K562 (cell line): ENCODE data around the gene NOL11. TPM values are rescaled to one million over a fixed set of nuclear protein-coding genes. Genes with fewer than 3 reads are reported as not detected.

Experiments used
- HNRNPL ChIP-seq: fragments of 200-400 bp; formaldehyde crosslinking; IDR thresholded peaks from 2 replicates; pipeline ENCODE4 v1.6.1; 2017; ENCODE audit warnings: low read depth, mild to moderate bottlenecking, low read length
- MTF1 ChIP-seq: fragments of 250-450 bp; sonication (Bioruptor Pico); IDR thresholded peaks from 2 replicates; pipeline ENCODE4 v1.9.0; 2021; ENCODE audit warnings: moderate library complexity, mild to moderate bottlenecking, inconsistent platforms, borderline replicate concordance
- SIN3A ChIP-seq, 2 experiments: fragments of 150-350 bp in 1 of 2; IDR thresholded peaks; 2 replicates each; pipeline ENCODE4 v1.6.1; 2011 to 2016; ENCODE audit warnings: borderline replicate concordance in 2 of 2, low read depth in 2 of 2, low read length in 2 of 2, mild to moderate bottlenecking in 2 of 2, moderate library complexity in 2 of 2; ENCODE audit not compliant: control insufficient read depth in 1 of 2
- TAF7 ChIP-seq: fragments of 450-650 bp; IDR thresholded peaks from 2 replicates; pipeline ENCODE4 v1.6.1; 2016; ENCODE audit warnings: missing genetic modification characterization, missing compliant biosample characterization
- ZBTB7A ChIP-seq: IDR thresholded peaks from 2 replicates; pipeline ENCODE4 v1.6.1; 2011; ENCODE audit warnings: low read depth, mild to moderate bottlenecking, low read length, moderate library complexity, borderline replicate concordance; ENCODE audit not compliant: control insufficient read depth
- ZKSCAN8 ChIP-seq: fragments of 200-800 bp; sonication (Bioruptor generic); IDR thresholded peaks from 2 replicates; pipeline ENCODE4 v1.6.1; 2016; ENCODE audit warnings: missing genetic modification characterization, missing compliant biosample characterization
- ZNF12 ChIP-seq: sonication (generic); formaldehyde crosslinking; IDR thresholded peaks from 2 replicates; pipeline ENCODE4 v1.4.0; 2020; ENCODE audit warnings: mild to moderate bottlenecking, missing genetic modification reagents
- ZNF124 ChIP-seq: sonication (generic); formaldehyde crosslinking; IDR thresholded peaks from 2 replicates; pipeline ENCODE4 v1.8.1; 2022; ENCODE audit warnings: missing genetic modification reagents
- polyA plus RNA-seq, 8 experiments: library from polyadenylated mRNA; depleted of rRNA in 4 of 8; stranded (reverse) in 5 of 8; unstranded in 3 of 8; fragments of >200 nt; fragmentation: Nextera tagmentation in 2 of 8; fragmentation: Illumina TruSeq in 1 of 8; extraction: Ambion mirVana in 2 of 8; extraction: Trizol in 1 of 8; gene quantifications; 2 replicates each; pipeline versions ENCODE4 v1.2.1 to v1.2.3, GENCODE V29; 2011 to 2014; ENCODE audit warnings: inconsistent platforms in 1 of 8, missing spikeins in 1 of 8
- total RNA-seq, 7 experiments: library from RNA; depleted of rRNA in 6 of 7; stranded (reverse); fragments of >200 nt in 6 of 7; fragmentation: Illumina TruSeq in 2 of 7; extraction: Trizol in 2 of 7; gene quantifications; 2 replicates each; pipeline versions ENCODE4 v1.2.1 to v1.2.3, GENCODE V29; 2011 to 2021; ENCODE audit warnings: low replicate concordance in 1 of 7
- TF ChIP-seq, protein P1 (sequence below), 2 experiments: fragments of 450-650 bp; formaldehyde crosslinking in 1 of 2; IDR thresholded peaks; 2 replicates each; pipeline versions ENCODE4 v1.4.0 to v1.6.1; 2014 to 2020; ENCODE audit warnings: mild to moderate bottlenecking in 2 of 2, borderline replicate concordance in 1 of 2, low read depth in 1 of 2
- TF ChIP-seq, protein P2 (sequence below): sonication (generic); formaldehyde crosslinking; IDR thresholded peaks from 2 replicates; pipeline ENCODE4 v1.8.0; 2022; ENCODE audit warnings: mild to moderate bottlenecking, missing genetic modification reagents
- TF ChIP-seq, protein P3 (sequence below): fragments of 450-650 bp; formaldehyde crosslinking; IDR thresholded peaks from 2 replicates; pipeline ENCODE4 v1.4.0; 2022; ENCODE audit warnings: missing genetic modification characterization

NOL11 gene
- total and polyA plus RNA-seq, 9 of the 15 experiments (the other 6 are each of a cell fraction or from before 2014, with no cell fraction given) = 61.1 to 175 (median 121) TPM

DNA sequence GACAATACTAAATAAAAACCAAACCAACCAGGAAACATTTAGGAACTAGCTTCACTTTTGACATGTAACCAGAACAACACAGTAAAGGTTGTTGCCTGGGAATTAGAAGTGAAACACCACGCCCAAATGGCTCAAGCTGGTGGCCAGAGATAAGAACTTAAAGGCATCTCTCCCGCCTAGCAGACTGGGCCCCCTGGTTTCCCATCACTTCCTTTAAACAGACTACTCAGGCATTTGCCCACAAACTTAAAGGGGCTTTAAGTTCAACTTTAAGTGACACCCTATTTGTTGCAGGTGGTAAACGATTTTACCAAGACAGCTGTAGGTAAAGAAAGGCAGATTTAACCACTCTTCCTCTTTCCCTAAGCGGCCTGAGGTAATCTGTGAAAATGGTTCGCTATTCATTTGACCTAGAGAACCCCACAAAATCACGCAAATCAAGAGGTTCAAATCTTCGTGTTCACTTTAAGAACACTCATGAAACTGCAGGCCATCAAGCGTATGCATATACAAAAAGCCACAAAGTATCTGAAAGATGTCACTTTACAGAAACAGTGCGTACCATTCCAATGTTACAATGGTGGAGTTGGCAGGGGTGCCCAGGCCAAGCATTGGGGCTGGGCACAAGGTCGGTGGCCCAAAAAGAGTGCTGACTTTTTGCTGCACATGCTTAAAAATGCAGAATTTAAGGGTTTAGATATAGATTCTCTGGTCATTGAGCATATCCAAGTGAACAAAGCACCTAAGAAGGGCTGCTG lies 66.8 kb downstream of the NOL11 start (continued):
- TF ChIP-seq, protein P1, sequence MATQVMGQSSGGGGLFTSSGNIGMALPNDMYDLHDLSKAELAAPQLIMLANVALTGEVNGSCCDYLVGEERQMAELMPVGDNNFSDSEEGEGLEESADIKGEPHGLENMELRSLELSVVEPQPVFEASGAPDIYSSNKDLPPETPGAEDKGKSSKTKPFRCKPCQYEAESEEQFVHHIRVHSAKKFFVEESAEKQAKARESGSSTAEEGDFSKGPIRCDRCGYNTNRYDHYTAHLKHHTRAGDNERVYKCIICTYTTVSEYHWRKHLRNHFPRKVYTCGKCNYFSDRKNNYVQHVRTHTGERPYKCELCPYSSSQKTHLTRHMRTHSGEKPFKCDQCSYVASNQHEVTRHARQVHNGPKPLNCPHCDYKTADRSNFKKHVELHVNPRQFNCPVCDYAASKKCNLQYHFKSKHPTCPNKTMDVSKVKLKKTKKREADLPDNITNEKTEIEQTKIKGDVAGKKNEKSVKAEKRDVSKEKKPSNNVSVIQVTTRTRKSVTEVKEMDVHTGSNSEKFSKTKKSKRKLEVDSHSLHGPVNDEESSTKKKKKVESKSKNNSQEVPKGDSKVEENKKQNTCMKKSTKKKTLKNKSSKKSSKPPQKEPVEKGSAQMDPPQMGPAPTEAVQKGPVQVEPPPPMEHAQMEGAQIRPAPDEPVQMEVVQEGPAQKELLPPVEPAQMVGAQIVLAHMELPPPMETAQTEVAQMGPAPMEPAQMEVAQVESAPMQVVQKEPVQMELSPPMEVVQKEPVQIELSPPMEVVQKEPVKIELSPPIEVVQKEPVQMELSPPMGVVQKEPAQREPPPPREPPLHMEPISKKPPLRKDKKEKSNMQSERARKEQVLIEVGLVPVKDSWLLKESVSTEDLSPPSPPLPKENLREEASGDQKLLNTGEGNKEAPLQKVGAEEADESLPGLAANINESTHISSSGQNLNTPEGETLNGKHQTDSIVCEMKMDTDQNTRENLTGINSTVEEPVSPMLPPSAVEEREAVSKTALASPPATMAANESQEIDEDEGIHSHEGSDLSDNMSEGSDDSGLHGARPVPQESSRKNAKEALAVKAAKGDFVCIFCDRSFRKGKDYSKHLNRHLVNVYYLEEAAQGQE (IDR thresholded peaks at IDR 0.05; ENCODE audit: borderline replicate concordance) = no peak; the same call in 1 of the 2 replicates
- TF ChIP-seq, protein P1 (CRISPR knock-in tag; IDR thresholded peaks at IDR 0.05; ENCODE audit: low read depth) = no peak
- TF ChIP-seq, protein P2, sequence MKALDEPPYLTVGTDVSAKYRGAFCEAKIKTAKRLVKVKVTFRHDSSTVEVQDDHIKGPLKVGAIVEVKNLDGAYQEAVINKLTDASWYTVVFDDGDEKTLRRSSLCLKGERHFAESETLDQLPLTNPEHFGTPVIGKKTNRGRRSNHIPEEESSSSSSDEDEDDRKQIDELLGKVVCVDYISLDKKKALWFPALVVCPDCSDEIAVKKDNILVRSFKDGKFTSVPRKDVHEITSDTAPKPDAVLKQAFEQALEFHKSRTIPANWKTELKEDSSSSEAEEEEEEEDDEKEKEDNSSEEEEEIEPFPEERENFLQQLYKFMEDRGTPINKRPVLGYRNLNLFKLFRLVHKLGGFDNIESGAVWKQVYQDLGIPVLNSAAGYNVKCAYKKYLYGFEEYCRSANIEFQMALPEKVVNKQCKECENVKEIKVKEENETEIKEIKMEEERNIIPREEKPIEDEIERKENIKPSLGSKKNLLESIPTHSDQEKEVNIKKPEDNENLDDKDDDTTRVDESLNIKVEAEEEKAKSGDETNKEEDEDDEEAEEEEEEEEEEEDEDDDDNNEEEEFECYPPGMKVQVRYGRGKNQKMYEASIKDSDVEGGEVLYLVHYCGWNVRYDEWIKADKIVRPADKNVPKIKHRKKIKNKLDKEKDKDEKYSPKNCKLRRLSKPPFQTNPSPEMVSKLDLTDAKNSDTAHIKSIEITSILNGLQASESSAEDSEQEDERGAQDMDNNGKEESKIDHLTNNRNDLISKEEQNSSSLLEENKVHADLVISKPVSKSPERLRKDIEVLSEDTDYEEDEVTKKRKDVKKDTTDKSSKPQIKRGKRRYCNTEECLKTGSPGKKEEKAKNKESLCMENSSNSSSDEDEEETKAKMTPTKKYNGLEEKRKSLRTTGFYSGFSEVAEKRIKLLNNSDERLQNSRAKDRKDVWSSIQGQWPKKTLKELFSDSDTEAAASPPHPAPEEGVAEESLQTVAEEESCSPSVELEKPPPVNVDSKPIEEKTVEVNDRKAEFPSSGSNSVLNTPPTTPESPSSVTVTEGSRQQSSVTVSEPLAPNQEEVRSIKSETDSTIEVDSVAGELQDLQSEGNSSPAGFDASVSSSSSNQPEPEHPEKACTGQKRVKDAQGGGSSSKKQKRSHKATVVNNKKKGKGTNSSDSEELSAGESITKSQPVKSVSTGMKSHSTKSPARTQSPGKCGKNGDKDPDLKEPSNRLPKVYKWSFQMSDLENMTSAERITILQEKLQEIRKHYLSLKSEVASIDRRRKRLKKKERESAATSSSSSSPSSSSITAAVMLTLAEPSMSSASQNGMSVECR = no peak
- TF ChIP-seq TAF7 (tag) (no peak), HNRNPL (no peak), SIN3A (IDR thresholded peaks at IDR 0.05; ENCODE audit: borderline replicate concordance in 2 of 2, control insufficient read depth in 1 of 2, low read depth in 2 of 2, low read length in 2 of 2) (no peak), ZNF12 (CRISPR knock-in tag) (no peak), ZKSCAN8 (CRISPR knock-in tag) (peak; percentile 56; the same call in 1 of the 2 replicates), ZBTB7A (no peak), ZNF124 (CRISPR knock-in tag) (no peak), MTF1 (CRISPR knock-in tag) (no peak)
- TF ChIP-seq, protein P3, sequence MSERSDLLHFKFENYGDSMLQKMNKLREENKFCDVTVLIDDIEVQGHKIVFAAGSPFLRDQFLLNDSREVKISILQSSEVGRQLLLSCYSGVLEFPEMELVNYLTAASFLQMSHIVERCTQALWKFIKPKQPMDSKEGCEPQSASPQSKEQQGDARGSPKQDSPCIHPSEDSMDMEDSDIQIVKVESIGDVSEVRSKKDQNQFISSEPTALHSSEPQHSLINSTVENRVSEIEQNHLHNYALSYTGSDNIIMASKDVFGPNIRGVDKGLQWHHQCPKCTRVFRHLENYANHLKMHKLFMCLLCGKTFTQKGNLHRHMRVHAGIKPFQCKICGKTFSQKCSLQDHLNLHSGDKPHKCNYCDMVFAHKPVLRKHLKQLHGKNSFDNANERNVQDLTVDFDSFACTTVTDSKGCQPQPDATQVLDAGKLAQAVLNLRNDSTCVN (CRISPR knock-in tag) = no peak
